HL-60 (cell line): ENCODE measurements around the gene PRDM12.

Experiments used
- DNase-seq, 2 experiments: peaks; one replicate each; pipeline ENCODE4 v3.0.0-alpha.2; 2010 to 2020; ENCODE audit warnings: low read depth in 1 of 2, low spot score in 1 of 2
- H3K27ac ChIP-seq: fragments of 250-450 bp; sonication (Bioruptor Pico); replicated peaks from 2 replicates; pipeline ENCODE4 v1.5.1; 2020; ENCODE audit warnings: mild to moderate bottlenecking, moderate library complexity
- H3K27me3 ChIP-seq: fragments of 250-450 bp; sonication (Bioruptor Pico); 2 replicates; pipeline ENCODE4 v1.5.1; 2021; ENCODE audit warnings: mild to moderate bottlenecking, moderate library complexity; ENCODE audit not compliant: insufficient read depth, poor library complexity, severe bottlenecking
- H3K4me3 ChIP-seq: replicated peaks from 2 replicates; pipeline ENCODE4 v1.5.1; 2011; ENCODE audit warnings: mild to moderate bottlenecking, control low read depth, low read length; ENCODE audit not compliant: insufficient read depth
- CTCF ChIP-seq: IDR thresholded peaks from one replicate; pipeline ENCODE4 v1.5.1; 2011; ENCODE audit warnings: low read length, control low read depth, inconsistent platforms; ENCODE audit not compliant: insufficient read depth
- GABPA ChIP-seq: IDR thresholded peaks from 2 replicates; pipeline ENCODE4 v1.6.1; 2012; ENCODE audit warnings: low read depth
- POLR2AphosphoS5 ChIP-seq: IDR thresholded peaks from 2 replicates; pipeline ENCODE4 v1.6.1; 2012; ENCODE audit warnings: low read depth
- REST ChIP-seq: IDR thresholded peaks from 2 replicates; pipeline ENCODE4 v1.6.1; 2012; ENCODE audit warnings: low read depth; ENCODE audit not compliant: insufficient replicate concordance
- SPI1 ChIP-seq: IDR thresholded peaks from 2 replicates; pipeline ENCODE4 v1.6.1; 2012; ENCODE audit warnings: low read depth, mild to moderate bottlenecking, borderline replicate concordance

The PRDM12 gene

GRCh38 chr9:130662099-130662969, 2.1 kb upstream of the PRDM12 start:
- no peak overlapping the region for H3K4me3 ChIP-seq
- peaks cover 93% of the 10 kb centered on the region for H3K27me3 ChIP-seq
- H3K27ac ChIP-seq, result no peak overlapping the region
- DNase-seq, result no peak
- no peak for TF ChIP-seq CTCF
- TF ChIP-seq SPI1, result no peak
- no peak for TF ChIP-seq REST
- TF ChIP-seq POLR2AphosphoS5, result no peak
- TF ChIP-seq GABPA, result no peak

- H3K27ac ChIP-seq, result no peak overlapping the region
- H3K4me3 ChIP-seq, result no peak overlapping the region
- no peak for TF ChIP-seq CTCF
- TF ChIP-seq SPI1, result no peak
- TF ChIP-seq GABPA, result no peak
- DNase-seq, result no peak
- H3K27me3 ChIP-seq, result peaks cover 96% of the 10 kb centered on the region
Measured at GRCh38 chr9:130662970-130663257, 1.5 kb upstream of the PRDM12 start.

GRCh38 chr9:130663258-130663976, 977 bp upstream of the PRDM12 start:
- Histone ChIP-seq H3K4me3 (no peak overlapping the region), H3K27me3 (peaks cover 92% of the 10 kb centered on the region), H3K27ac (no peak overlapping the region)
- TF ChIP-seq GABPA (no peak), REST (no peak), CTCF (no peak), SPI1 (no peak), POLR2AphosphoS5 (no peak)
- no peak for DNase-seq
